Measurements from ENCODE around the gene RNF13.
"Not testable (repeated sequence)": the region's sequence is repeated elsewhere in the genome, so short reads cannot be mapped to it uniquely, and the experiment has no call there.

The RNF13 gene

GRCh38 chr3:149826636-149827035 lies 13.6 kb downstream of the RNF13 start:
- H3K79me2 ChIP-seq (ENCODE audit: insufficient read depth, low read length): peaks cover 89% of the 10 kb centered on the region
- no peaks in the 10 kb centered on the region for H3F3A ChIP-seq (ENCODE audit: insufficient read depth)
- no peak overlapping the region for H3K4me3 ChIP-seq (ENCODE audit: insufficient read depth, low read length, poor library complexity, severe bottlenecking)
- H3K9me2 ChIP-seq (replicated peaks; ENCODE audit: insufficient read depth, low read length): no peaks in the 10 kb centered on the region
- no peaks in the 10 kb centered on the region for H3K27me3 ChIP-seq (ENCODE audit: low read length)
- peaks cover 14% of the 10 kb centered on the region; the same call in 1 of the 2 replicates for H3K9me3 ChIP-seq (ENCODE audit: insufficient read depth, low read length)
- 0 out of 2 replicates have a peak, but pooled peaks cover 1% of the 10 kb centered on the region for H3K36me3 ChIP-seq (ENCODE audit: low read length)
- TF ChIP-seq EZH2phosphoT487 (conservative IDR thresholded peaks at IDR 0.05; ENCODE audit: low read length): no peak
- H2AFZ ChIP-seq (ENCODE audit: low read depth, low read length, severe bottlenecking): no peak overlapping the region
- peaks cover 3% of the 10 kb centered on the region; the same call in 1 of the 2 replicates for H4K20me1 ChIP-seq (ENCODE audit: low read depth, low read length)
- H3K4me2 ChIP-seq (ENCODE audit: low read depth, low read length, poor library complexity, severe bottlenecking): no peak overlapping the region
- H3K9ac ChIP-seq (ENCODE audit: low read length): no peak overlapping the region
- no peak overlapping the region for H3K27ac ChIP-seq (ENCODE audit: low read depth, low read length)

DNA sequence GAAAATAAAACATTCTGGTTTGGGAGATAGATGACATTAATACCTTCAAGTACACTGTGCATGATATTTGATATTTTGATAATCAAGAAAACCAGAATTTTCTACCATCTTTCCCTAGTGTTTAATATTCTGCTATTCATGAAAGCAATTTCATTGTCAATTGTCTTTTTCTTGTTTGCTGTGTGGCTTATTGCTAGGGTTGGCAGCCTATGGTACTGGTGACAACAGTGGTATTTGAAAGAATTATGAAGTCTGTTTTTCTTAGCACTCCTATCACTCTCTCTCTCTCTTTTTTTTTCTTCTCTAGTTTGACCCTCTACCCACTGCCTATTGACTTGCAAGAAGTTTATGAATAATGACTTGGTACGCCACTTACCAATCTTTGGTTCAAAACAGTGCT lies 15.4 kb downstream of the RNF13 start:
- Histone ChIP-seq H3K27ac (ENCODE audit: low read depth, low read length) (no peak overlapping the region), H3K9ac (ENCODE audit: low read length) (no peak overlapping the region), H3K4me3 (ENCODE audit: insufficient read depth, low read length, poor library complexity, severe bottlenecking) (no peak overlapping the region), H4K20me1 (ENCODE audit: low read depth, low read length) (no peaks in the 10 kb centered on the region; the same call in 1 of the 2 replicates), H3K9me3 (ENCODE audit: insufficient read depth, low read length) (peaks cover 29% of the 10 kb centered on the region; the same call in 1 of the 2 replicates), H3K4me2 (ENCODE audit: low read depth, low read length, poor library complexity, severe bottlenecking) (no peak overlapping the region), H3K36me3 (ENCODE audit: low read length) (0 out of 2 replicates have a peak, but pooled peaks cover 9% of the 10 kb centered on the region), H3K9me2 (replicated peaks; ENCODE audit: insufficient read depth, low read length) (no peaks in the 10 kb centered on the region), H3F3A (ENCODE audit: insufficient read depth) (no peaks in the 10 kb centered on the region), H3K79me2 (ENCODE audit: insufficient read depth, low read length) (peaks cover 85% of the 10 kb centered on the region), H2AFZ (ENCODE audit: low read depth, low read length, severe bottlenecking) (no peak overlapping the region), H3K27me3 (ENCODE audit: low read length) (no peaks in the 10 kb centered on the region)
- TF ChIP-seq EZH2phosphoT487 (conservative IDR thresholded peaks at IDR 0.05; ENCODE audit: low read length): no peak
- TF ChIP-seq CTCF (IDR thresholded peaks at IDR 0.05; ENCODE audit: insufficient read depth, low read length, poor library complexity, severe bottlenecking): no peak

DNA sequence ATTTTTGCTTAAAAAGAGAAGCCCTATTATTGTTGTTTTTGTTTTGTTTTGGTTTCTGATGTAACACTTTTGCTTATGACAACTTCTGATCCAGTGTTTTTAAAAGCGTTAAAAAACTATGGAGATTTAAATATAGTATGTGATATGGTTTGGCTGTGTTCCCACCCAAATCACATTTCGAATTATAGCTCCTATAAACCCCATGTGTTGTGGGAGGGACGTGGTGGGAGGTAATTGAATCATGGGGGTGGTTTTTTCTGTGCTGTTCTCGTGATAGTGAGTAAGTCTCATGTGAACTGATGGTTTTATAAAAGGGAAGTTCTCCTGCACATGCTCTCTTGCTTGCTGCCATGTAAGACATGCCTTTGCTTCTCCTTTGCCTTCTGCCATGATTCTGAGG lies 16.6 kb downstream of the RNF13 start:
- H3K27ac ChIP-seq (ENCODE audit: low read depth, low read length); H2AFZ ChIP-seq (ENCODE audit: low read depth, low read length, severe bottlenecking); H4K20me1 ChIP-seq (ENCODE audit: low read depth, low read length); H3K9ac ChIP-seq (ENCODE audit: low read length); H3K36me3 ChIP-seq (ENCODE audit: low read length); H3F3A ChIP-seq (ENCODE audit: insufficient read depth); H3K27me3 ChIP-seq (ENCODE audit: low read length); H3K4me2 ChIP-seq (ENCODE audit: low read depth, low read length, poor library complexity, severe bottlenecking); H3K4me3 ChIP-seq (ENCODE audit: insufficient read depth, low read length, poor library complexity, severe bottlenecking); H3K9me2 ChIP-seq (replicated peaks; ENCODE audit: insufficient read depth, low read length): not testable (repeated sequence)
- Histone ChIP-seq H3K9me3 (ENCODE audit: insufficient read depth, low read length) (peaks cover 41% of the 10 kb centered on the region; the same call in 1 of the 2 replicates), H3K79me2 (ENCODE audit: insufficient read depth, low read length) (peaks cover 85% of the 10 kb centered on the region)

DNA sequence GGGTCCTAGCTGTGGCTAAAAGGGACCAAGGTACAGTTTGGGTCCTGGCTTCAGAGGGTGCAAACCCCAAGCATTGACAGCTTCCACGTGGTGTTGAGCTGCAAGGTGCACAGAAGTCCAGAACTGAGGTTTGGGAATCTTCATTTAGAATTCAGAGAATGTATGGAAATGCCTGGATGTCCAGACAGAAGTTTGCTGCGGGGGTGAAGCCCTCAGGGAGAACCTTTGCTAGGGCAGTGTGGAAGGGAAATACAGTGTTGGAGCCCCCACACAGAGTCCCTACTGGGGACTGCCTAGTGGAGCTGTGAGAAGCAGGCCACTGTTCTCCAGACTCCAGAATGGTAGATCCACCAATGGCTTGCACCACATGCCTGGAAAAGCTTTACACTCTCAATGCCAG lies 17.9 kb downstream of the RNF13 start:
- H3K9me3 ChIP-seq (ENCODE audit: insufficient read depth, low read length): peaks cover 41% of the 10 kb centered on the region; the same call in 1 of the 2 replicates
- H4K20me1 ChIP-seq (ENCODE audit: low read depth, low read length): no peaks in the 10 kb centered on the region
- peaks cover 76% of the 10 kb centered on the region for H3K79me2 ChIP-seq (ENCODE audit: insufficient read depth, low read length)
- H3F3A ChIP-seq (ENCODE audit: insufficient read depth): no peaks in the 10 kb centered on the region
- H3K36me3 ChIP-seq (ENCODE audit: low read length): peaks cover 9% of the 10 kb centered on the region; the same call in 1 of the 2 replicates
- H3K27ac ChIP-seq (ENCODE audit: low read depth, low read length): no peak overlapping the region
- H3K4me3 ChIP-seq (ENCODE audit: insufficient read depth, low read length, poor library complexity, severe bottlenecking): no peak overlapping the region
- no peak overlapping the region for H2AFZ ChIP-seq (ENCODE audit: low read depth, low read length, severe bottlenecking)
- no peak overlapping the region for H3K4me2 ChIP-seq (ENCODE audit: low read depth, low read length, poor library complexity, severe bottlenecking)
- H3K9ac ChIP-seq (ENCODE audit: low read length): no peak overlapping the region
- TF ChIP-seq EZH2phosphoT487 (conservative IDR thresholded peaks at IDR 0.05; ENCODE audit: low read length) (no peak), CTCF (IDR thresholded peaks at IDR 0.05; ENCODE audit: insufficient read depth, low read length, poor library complexity, severe bottlenecking) (no peak)
- H3K9me2 ChIP-seq (replicated peaks; ENCODE audit: insufficient read depth, low read length): no peaks in the 10 kb centered on the region
- no peaks in the 10 kb centered on the region for H3K27me3 ChIP-seq (ENCODE audit: low read length)
